ENCODE measurements around the gene OR2T11. TPM values are rescaled to one million over a fixed set of nuclear protein-coding genes. Genes with fewer than 3 reads are reported as not detected.
"Not testable (repeated sequence)": the region's sequence is repeated elsewhere in the genome, so short reads cannot be mapped to it uniquely, and the experiment has no call there.

The OR2T11 gene
- total RNA-seq, 4 donors from 2014 or later: not detected

DNA sequence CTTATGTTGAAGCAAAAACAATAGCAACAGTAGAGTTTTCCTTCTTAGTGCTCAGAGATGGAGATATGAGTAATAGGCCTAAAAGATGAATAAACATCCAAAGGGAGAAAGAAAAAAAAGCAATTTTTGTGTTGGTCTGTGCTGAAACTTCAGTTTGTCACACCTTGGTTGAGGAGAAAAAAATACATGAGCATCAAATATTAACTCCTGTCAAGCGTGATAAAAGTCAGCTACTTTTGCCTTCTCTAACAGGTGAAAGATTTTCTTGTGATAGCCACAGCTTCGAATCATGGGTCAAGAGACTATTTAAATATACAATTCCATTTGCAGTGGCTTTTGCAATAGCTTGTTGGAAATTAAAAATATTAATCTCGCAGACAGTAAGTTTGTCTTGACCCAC, 6.0 kb upstream of the OR2T11 start:
- H3K9me3 ChIP-seq; H3K27ac ChIP-seq; H3K36me3 ChIP-seq; H3K4me3 ChIP-seq; H3K27me3 ChIP-seq; H3K4me1 ChIP-seq; DNase-seq; intact Hi-C loops (cut with DNase I): not testable (repeated sequence)
- no CpG with 5 or more reads among the region's 3 CpGs for WGBS, 2 donors

DNA sequence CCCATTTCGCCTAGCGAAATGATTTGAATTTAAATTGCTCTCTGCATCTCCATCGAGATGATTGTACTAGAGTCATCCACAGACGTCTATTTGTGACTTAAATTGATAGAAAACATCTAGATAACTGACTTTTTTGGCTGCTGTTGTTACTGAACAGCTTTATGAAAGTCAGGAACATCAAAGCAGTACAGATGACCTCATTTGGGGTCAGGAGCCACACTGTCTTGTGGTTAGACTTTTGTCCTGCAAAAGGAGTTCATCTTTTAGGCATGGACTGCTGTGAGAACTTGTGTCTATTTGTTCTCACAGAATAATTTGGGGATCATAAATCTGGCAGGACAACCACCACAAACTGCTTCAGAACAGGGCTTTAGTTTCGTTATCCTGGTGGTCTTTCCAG, 4.8 kb upstream of the OR2T11 start:
- H3K9me3 ChIP-seq; H3K36me3 ChIP-seq; H3K27me3 ChIP-seq; H3K4me3 ChIP-seq; H3K27ac ChIP-seq; DNase-seq; intact Hi-C loops (cut with DNase I); H3K4me1 ChIP-seq: not testable (repeated sequence)
- WGBS, 2 donors: no CpG with 5 or more reads among the region's 5 CpGs

DNA sequence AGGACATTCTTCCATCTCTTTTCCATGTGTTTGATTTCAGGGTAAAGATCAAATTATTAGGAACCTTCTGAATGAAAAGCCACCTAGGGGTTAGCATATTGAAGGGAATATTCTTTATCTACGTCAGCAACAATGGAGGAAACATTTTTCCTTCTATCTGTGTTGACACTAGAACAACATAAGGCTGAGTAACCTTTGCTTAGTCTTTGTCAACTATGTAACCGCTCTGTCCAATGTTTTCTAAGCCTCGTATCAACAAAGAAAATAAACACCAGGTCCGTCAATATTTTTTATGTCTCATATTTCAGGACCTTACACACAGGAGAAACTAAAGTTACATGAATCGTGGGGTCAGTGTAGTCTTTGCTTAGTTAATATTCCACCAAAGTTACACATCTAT, 1.7 kb upstream of the OR2T11 start:
- H3K4me3 ChIP-seq: not testable (repeated sequence)

DNA sequence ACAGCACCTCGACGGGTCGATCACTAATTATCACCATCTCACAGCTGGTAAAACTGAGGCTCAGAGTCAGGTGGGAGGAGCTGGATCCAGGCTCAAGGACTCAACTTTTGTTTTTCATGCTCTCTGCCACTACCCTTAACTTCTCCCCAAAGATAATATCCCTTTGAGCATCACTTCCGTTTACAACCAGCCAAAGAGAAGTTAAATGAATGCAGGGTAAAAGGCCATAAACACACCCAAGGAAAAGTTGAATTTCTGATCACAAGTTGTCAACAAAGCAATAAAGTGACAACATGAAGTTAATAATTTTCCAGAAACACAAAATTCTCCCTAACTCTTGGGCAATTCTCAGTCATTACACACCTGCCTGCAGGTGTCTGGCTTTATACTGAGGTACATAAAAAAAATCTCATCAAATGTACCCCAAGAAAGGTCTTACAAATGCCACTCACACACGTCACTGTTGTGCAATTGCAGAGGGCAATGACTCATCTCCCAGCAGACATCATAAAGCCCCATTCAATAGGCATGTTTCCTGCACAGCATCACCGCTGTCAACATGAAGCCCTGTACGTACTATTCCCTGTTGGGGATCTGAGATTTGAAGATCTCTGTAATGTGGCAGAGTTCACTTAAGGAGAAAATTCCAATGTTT, 3.4 kb downstream of the OR2T11 start:
- Histone ChIP-seq H3K27ac (no peak overlapping the region), H3K27me3 (no peaks in the 10 kb centered on the region), H3K4me1 (no peaks in the 10 kb centered on the region), H3K36me3 (no peaks in the 10 kb centered on the region), H3K4me3 (no peak overlapping the region), H3K9me3 (no peaks in the 10 kb centered on the region)
- DNase-seq: no peak
- WGBS, 2 donors: 64 to 69% methylated on average over 7 of the region's 7 CpGs
- intact Hi-C loops (cut with DNase I): no loop called here
- TF ChIP-seq, protein P1, sequence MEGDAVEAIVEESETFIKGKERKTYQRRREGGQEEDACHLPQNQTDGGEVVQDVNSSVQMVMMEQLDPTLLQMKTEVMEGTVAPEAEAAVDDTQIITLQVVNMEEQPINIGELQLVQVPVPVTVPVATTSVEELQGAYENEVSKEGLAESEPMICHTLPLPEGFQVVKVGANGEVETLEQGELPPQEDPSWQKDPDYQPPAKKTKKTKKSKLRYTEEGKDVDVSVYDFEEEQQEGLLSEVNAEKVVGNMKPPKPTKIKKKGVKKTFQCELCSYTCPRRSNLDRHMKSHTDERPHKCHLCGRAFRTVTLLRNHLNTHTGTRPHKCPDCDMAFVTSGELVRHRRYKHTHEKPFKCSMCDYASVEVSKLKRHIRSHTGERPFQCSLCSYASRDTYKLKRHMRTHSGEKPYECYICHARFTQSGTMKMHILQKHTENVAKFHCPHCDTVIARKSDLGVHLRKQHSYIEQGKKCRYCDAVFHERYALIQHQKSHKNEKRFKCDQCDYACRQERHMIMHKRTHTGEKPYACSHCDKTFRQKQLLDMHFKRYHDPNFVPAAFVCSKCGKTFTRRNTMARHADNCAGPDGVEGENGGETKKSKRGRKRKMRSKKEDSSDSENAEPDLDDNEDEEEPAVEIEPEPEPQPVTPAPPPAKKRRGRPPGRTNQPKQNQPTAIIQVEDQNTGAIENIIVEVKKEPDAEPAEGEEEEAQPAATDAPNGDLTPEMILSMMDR (IDR thresholded peaks at IDR 0.05): no peak

More for the DNA sequence above, 1.7 kb upstream of the OR2T11 start:
- H3K4me1 ChIP-seq; H3K36me3 ChIP-seq; intact Hi-C loops (cut with DNase I); H3K9me3 ChIP-seq; H3K27me3 ChIP-seq; H3K27ac ChIP-seq; DNase-seq: not testable (repeated sequence)
- 20% methylated on average over 1 of the region's 5 CpGs; no CpG with 5 or more reads in 1 of the 2 donors for WGBS, 2 donors

DNA sequence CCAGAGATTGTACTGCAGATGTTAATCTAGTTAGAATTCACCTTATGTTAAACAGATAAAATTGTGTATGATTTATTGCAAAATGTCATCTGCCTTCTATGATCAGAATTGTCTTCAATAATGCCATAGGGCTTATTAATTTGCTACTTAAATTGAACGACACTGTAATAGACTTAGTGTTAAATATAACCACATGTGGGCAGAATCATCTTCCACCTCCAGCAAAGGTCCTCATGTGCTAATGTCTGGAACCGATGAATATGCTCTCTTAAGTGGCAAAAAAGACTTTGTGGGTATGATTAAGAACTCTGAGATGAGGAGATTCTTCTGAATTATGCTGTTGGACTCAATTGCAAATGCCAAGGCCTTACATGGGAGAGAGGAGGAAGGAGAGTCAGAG, 4.3 kb downstream of the OR2T11 start:
- no peak overlapping the region for H3K4me3 ChIP-seq
- intact Hi-C loops (cut with DNase I): no loop called here
- H3K27me3 ChIP-seq: no peaks in the 10 kb centered on the region
- no peaks in the 10 kb centered on the region for H3K4me1 ChIP-seq
- no peaks in the 10 kb centered on the region for H3K9me3 ChIP-seq
- DNase-seq: no peak
- no peak overlapping the region for H3K27ac ChIP-seq
- no peak for TF ChIP-seq POLR2A (IDR thresholded peaks at IDR 0.05)
- TF ChIP-seq, protein P1 (IDR thresholded peaks at IDR 0.05): no peak
- WGBS, 2 donors: 69 to 70% methylated on average over 2 of the region's 2 CpGs
- H3K36me3 ChIP-seq: no peaks in the 10 kb centered on the region

DNA sequence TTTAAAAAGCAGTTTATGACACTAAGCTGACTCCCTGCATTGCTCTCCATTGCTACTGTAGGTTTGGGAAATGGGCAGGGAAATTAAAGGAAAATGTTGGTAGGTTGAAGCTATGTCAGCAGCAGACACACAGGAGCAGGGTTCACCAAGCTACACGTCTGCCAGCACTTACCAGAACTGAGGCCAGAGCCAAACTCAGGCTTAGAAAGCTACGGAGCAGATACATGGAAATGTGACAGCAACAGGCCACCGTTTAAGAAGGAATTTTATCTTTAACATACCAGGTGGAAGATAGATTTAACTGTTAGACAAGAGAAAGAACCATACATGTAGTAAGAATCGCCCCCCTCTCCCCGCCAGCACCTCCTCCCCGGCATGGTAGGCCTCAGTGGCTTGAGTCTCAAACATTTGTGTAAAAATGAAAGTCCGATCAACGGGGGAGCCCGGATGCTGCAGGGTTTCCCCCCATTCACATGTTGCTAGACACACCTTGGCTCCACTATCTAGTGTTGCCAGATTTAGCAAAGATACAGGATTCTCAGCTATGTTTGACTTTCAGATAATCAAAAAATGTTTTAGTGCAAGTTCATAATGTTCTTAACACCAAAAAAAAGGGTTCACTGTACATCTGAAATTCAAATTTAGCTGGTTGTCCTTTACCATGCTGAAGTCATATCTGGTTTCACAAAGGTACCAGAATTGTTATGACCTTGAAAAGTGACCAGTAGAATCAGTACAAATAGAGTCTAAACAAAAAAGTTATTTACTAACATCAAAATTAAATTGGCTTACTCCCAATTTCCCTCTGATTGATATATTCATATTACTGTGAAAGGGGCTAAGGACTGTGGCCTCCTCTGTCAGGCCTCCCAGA, 6.7 kb downstream of the OR2T11 start:
- no peak for DNase-seq
- Histone ChIP-seq H3K4me3 (no peak overlapping the region), H3K4me1 (no peaks in the 10 kb centered on the region), H3K27ac (no peak overlapping the region), H3K9me3 (no peaks in the 10 kb centered on the region), H3K36me3 (no peaks in the 10 kb centered on the region), H3K27me3 (no peaks in the 10 kb centered on the region)
- intact Hi-C loops (cut with DNase I): no loop called here
- TF ChIP-seq, protein P1 (IDR thresholded peaks at IDR 0.05): no peak
- no peak for TF ChIP-seq POLR2A (IDR thresholded peaks at IDR 0.05)
- WGBS, 2 donors: 67 to 68% methylated on average over 9 of the region's 9 CpGs
